Urinary bladder (tissue), 4 donors: ENCODE results near the gene STRC. TPM values are rescaled to one million over a fixed set of nuclear protein-coding genes. Genes with fewer than 3 reads are reported as not detected.
"Not testable (repeated sequence)": the region's sequence is repeated elsewhere in the genome, so short reads cannot be mapped to it uniquely, and the experiment has no call there.

Source experiments
- DNase-seq: peaks from one replicate; pipeline ENCODE4 v3.0.0-alpha.2; 2015; ENCODE audit errors: extremely low spot score
- H3K27ac ChIP-seq: one replicate; pipeline ENCODE4 v1.5.1; 2013; ENCODE audit warnings: low read depth, mild to moderate bottlenecking, moderate library complexity
- H3K36me3 ChIP-seq: one replicate; pipeline ENCODE4 v1.6.1; 2013; ENCODE audit warnings: mild to moderate bottlenecking, moderate library complexity; ENCODE audit not compliant: insufficient read depth
- H3K4me1 ChIP-seq: one replicate; pipeline ENCODE4 v1.6.1; 2013; ENCODE audit warnings: mild to moderate bottlenecking, moderate library complexity; ENCODE audit not compliant: insufficient read depth
- H3K4me3 ChIP-seq: one replicate; pipeline ENCODE4 v1.5.1; 2013; ENCODE audit warnings: low read depth, low read length
- WGBS: extraction: QIAGEN DNeasy Blood & Tissue Kit; methylation state at CpG from one replicate; pipeline ENCODE4 v1.1.7; 2013; 5-methylcytosine and 5-hydroxymethylcytosine counted together
- polyA plus RNA-seq: library from polyadenylated mRNA; stranded (reverse); fragments of 200-250 nt; gene quantifications from one replicate; pipeline ENCODE4 v1.2.3, GENCODE V29; 2013
- total RNA-seq: library from RNA; depleted of rRNA; stranded (reverse); fragments of >200 nt; gene quantifications from one replicate; pipeline ENCODE4 v1.2.3, GENCODE V29; 2014
- donor health status: healthy with polysubstance abuse.
- donor health status: healthy.

Gene STRC
- 0.05 TPM for total RNA-seq
- 0.20 TPM for polyA plus RNA-seq

DNA sequence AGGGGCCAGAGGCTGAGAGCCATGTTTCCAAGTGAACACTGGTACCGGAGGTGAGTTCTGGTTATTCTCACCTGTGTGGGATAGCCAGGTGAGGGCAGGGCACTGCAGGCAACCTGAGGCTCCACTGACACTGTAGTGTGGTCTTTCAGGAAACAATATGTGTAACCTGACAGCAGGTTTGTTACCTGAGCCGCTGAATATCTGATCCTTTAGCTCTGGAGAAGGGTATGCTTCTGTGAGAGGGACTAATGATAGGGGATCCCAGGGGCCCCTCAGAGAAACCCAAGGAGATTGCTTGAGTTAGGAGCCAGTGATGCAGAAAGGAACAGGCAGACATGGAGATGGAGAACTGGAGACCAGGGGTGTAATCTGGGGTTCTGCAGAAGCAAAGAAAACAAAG is at the start of gene STRC:
Gene STRC (minus strand): TSS at position 101 of the 400 bp plus-strand sequence. CDS start 78 bp downstream, at position 23.
- H3K36me3 ChIP-seq, H3K4me1 ChIP-seq, H3K27ac ChIP-seq, DNase-seq, H3K4me3 ChIP-seq: not testable (repeated sequence)
- WGBS, result no CpG with 5 or more reads among the region's 2 CpGs

DNA sequence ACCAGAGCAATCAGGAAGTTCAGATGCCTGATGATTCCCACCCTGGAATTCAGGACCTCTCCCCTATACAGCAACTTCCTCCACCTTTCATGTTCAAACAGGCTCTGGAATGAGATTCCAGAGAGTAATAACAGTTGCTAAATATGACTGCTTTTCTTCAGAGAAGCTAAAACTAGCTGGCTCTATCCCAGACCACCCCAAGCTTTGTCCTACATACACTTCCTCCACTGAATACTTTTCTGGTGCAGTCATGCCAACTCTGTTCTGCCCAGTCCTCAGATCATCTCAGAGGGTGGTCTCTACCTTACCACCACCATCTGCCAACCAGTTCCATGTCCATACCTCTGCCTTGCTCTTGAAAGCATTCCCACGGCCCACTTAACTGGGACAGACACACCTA is 47.6 kb upstream of the STRC start:
- not testable (repeated sequence) for DNase-seq, H3K4me1 ChIP-seq, H3K36me3 ChIP-seq, H3K27ac ChIP-seq, H3K4me3 ChIP-seq
- no CpG with 5 or more reads among the region's 1 CpG for WGBS

DNA sequence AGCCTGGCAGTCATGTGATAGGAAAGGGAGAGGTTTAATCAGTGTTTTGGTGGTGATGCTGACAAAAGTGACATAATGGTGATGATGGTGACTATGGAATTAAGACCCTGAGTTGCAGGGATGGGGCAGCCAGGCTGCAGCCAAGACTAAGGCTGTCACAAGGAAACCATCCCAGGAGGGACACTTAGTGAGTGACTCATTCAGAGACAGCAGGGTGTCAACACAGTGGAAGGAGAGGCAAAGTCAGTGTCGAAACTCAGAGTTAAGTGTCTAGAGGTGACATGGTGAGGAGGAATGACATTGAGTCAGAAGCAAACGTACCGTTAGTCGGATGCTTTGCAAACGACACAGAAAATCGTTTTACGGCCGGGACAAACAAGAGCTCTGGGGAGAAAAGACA is 44.7 kb upstream of the STRC start:
- WGBS, result no CpG with 5 or more reads among the region's 8 CpGs
- H3K4me1 ChIP-seq, DNase-seq, H3K27ac ChIP-seq, H3K4me3 ChIP-seq, H3K36me3 ChIP-seq: not testable (repeated sequence)

DNA sequence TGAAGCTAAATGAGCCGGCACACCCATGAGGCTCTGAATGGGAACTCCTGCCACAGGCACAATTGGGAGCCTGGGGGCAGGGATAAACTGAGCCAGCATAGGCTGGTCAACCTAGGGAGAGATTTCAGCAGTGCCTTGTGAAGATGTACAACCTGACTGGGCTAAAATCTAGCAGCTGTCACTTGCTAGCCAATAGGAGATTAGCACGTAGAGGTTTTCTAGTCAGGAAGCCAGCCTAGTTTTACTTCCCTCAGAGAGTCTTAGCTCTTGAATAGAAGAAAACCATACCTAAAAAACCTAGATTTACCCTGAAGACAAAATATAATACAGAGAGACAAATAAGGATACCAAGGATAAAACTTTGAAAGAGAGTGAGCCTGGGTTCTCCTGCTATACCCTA is 43.7 kb upstream of the STRC start:
- H3K4me3 ChIP-seq, H3K4me1 ChIP-seq, DNase-seq, H3K27ac ChIP-seq, H3K36me3 ChIP-seq: not testable (repeated sequence)
- 100% methylated on average over 1 of the region's 2 CpGs for WGBS

DNA sequence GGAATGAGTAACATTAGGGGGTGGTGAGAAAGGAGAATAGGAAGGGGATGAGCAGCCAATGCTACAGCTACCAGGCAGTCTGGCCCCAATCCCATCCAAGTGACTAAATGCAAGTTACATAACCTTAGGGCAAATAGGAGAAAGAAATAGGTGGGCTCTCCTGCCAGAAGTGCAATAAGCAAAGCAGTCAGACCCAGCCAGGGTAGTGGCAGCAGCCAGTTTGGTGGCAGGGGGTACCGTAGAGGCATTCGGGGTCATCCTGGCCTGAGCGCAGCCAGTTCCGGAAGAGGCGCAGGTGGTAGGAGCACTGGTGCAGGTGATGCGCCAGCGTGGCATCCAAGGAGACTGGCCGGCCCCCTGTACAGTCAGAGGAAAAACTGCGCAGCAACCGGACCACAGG is 41.1 kb upstream of the STRC start:
- not testable (repeated sequence) for H3K36me3 ChIP-seq, H3K4me1 ChIP-seq, H3K4me3 ChIP-seq, H3K27ac ChIP-seq, DNase-seq
- 96% methylated on average over 5 of the region's 10 CpGs for WGBS

DNA sequence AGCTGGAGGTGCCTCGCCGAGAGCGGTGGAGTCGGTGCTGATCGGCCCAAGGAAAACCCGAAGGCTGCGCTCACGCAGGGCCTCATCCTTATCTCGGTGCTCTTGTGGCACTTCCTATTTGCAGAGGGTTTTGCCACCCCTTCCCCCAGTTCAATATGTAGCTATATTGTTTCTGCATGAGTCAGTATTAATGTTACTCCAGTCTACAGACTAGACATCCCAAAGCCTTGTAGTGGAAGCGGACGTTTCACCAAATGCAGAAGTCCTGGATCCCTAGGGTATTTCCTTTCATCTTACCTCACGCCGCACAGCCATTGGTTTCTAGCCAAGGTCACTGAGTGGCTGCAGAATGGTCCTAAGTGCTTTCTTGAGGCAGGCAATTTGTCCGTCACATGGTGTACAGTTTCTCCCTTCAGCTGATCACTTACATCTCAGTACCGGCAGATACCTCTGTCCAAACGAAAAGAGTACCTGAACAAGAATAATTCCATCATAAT is 30.9 kb upstream of the STRC start:
- H3K4me1 ChIP-seq, H3K36me3 ChIP-seq, DNase-seq, H3K4me3 ChIP-seq, H3K27ac ChIP-seq: not testable (repeated sequence)
- WGBS, result 93% methylated on average over 16 of the region's 16 CpGs

DNA sequence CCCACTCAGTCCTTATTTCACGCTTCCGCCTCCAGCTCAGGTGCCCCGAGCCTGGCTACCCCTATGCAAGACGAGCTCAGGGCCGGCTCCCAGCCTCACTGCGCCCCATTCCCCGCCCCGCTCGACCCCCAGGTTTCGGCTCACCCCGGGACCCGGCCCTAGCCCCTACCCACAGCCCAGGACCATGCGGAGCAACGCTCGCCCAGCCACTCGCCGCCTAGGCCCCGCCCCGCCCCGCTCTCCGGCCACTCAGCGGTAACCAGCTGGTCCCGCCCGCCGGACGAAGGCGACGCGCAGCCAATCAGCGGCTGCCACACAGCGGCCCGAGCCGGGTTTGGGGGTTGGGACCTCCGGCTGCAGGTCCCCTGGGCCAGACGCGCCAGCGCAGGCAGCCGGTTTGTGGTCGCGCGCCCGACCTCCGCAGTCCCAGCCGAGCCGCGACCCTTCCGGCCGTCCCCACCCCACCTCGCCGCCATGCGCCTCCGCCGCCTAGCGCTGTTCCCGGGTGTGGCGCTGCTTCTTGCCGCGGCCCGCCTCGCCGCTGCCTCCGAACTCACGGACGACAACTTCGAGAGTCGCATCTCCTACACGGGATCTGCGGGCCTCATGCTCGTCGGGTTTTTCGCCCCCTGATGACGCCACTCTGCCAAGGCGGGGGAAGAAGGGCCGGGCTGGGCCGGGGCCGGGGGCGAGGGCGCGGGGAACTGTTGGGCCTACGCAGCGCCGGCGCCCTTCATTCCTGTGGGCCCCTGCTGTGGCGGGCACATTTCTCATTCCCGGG is 30.2 kb upstream of the STRC start, which contains the start of gene CATSPER2:
Gene CATSPER2 (minus strand): TSS at position 196 of the 781 bp plus-strand sequence. CDS start 783 bp downstream, outside the sequence.
- WGBS, result 74% methylated on average over 85 of the region's 85 CpGs
- H3K36me3 ChIP-seq, result no peaks in the 10 kb centered on the region
- no peak for DNase-seq
- no peaks in the 10 kb centered on the region for H3K4me1 ChIP-seq
- H3K27ac ChIP-seq, result no peak within 1 kb of the TSS
- no peak within 1 kb of the TSS for H3K4me3 ChIP-seq

DNA sequence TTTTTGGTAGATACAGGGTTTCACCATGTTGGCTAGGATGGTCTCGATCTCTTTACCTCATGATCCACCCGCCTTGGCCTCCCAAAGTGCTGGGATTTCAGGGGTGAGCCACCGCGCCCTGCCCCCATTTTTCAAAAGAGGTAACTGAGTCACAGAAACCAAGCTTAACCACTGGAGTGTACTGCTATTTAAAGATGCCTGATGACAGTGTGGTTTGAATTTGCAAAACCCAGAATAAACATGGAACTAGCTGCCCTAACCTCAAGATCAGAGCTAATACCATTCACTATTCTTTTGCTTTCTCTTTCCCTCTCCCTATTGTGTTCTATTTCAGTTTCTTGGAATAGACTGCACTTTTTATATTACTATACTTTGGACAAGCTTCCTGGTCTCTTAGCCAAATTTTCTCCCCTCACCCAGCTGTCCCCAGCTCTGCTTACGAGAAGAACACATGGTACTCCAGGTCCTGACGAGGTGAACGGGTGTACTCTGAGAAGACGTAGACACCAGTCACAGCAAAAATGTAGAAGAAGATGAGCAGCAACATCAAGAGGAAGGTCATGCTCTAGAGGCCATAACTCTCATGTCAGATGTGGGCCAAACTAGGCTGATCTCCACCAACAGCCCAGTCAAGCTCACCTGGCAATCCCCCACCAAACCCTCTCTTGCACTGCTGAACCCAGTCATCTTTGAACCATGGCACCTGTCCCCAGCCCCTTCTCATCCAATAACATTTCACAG is 20.0 kb upstream of the STRC start:
- not testable (repeated sequence) for H3K36me3 ChIP-seq, H3K4me3 ChIP-seq, DNase-seq, H3K27ac ChIP-seq, H3K4me1 ChIP-seq
- 86% methylated on average over 8 of the region's 8 CpGs for WGBS

DNA sequence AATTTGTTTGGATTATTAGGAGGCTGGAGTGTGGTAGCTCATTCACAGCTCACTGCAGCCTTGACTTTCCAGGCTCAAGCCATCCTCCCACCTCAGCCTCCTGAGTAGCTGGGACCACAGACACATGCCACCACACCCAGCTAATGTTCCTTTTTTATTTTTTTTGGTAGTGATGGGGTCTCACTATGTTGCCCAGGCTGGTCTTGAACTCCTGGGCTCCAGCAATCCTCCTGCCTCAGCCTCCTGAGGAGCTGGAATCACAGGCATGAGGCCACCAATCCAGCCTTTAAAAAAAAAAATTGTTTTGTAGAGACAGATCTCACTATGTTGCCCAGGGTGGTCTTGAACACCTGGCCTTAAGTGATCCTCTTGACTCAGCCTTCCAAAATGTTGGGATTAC is 8.3 kb upstream of the STRC start:
- H3K27ac ChIP-seq, H3K36me3 ChIP-seq, H3K4me1 ChIP-seq, DNase-seq, H3K4me3 ChIP-seq: not testable (repeated sequence)

DNA sequence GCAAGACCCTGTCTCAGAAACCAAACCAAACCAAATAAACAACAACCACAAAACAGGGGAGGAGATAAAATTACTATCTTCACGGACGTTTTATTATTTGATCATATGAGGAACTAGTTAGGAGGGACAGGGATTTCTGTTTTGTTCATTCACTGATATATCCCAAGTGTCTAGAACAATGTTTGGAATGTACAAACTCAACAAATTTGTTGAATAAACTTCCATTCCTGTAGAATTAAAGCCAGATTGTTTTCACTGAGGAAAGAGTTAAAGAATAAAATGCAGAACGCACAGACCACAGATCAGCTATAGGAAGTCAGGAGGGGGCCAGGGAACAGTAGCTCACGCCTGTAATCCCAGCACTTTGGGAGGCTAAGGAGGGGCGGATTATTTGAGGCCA is 6.5 kb upstream of the STRC start:
- no peak overlapping the region for H3K4me3 ChIP-seq
- H3K36me3 ChIP-seq, result no peaks in the 10 kb centered on the region
- no peak for DNase-seq
- 12% methylated on average over 5 of the region's 5 CpGs for WGBS
- no peak overlapping the region for H3K27ac ChIP-seq
- no peaks in the 10 kb centered on the region for H3K4me1 ChIP-seq

DNA sequence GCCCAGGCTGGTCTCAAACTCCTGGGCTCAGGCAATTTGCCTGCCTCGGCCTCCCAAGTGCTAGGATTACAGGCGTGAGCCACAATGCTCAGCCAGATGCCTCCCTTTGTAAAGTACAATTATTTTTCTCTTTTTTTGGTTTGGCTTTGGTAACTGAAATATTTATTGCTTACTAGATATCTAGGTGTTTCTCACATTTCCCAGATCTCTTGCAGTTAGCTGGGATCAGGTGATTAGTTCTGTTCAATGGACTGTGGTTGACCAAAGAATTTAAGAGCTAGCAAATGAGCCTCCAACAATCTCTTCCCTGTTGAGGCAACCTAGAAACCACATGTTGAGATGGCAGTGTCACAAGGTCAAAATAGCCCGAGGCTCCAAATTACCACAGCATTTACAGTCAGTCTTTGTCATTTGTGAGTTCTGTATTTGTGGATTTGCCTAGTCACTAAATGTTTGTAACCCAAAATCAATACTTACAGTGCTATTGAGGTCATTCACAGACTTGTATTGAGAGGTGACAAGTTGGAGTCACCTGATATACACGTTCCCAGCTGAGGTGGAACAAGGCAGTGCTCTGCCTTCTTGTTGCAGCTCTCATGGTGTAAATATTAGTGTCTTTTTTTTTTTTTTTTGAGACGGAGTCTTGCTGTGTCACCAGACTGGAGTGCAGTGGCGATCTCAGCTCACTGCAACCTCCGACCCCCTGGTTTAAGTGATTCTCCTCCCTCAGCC is 3.6 kb upstream of the STRC start:
- DNase-seq, result not testable (repeated sequence)
- 57% methylated on average over 5 of the region's 7 CpGs for WGBS

DNA sequence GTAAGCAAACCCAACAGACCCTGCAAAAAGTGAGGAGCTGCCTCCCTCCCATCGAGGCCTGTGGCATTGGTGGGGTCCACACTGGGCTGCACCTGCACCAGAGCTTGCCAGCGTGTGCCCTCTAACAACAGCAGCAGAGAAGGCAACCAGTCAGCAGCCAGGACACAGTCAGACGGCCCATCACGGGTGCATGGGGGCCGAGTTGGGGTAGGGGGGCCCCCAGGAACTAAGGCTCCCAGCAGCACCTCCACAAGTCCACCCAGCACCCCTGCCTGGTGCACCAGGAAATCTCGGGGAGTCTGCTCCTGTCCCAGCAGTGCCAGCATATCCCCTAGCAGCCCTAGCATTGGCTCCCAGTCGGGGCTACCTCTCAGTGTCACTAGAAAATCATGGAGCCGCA is 850 bp downstream of the STRC start:
- not testable (repeated sequence) for H3K36me3 ChIP-seq, H3K4me1 ChIP-seq, H3K27ac ChIP-seq, DNase-seq, H3K4me3 ChIP-seq
- WGBS, result 66% methylated on average over 3 of the region's 8 CpGs

More for the DNA sequence above, 3.6 kb upstream of the STRC start:
- H3K27ac ChIP-seq, H3K4me3 ChIP-seq, H3K4me1 ChIP-seq, H3K36me3 ChIP-seq: not testable (repeated sequence)

DNA sequence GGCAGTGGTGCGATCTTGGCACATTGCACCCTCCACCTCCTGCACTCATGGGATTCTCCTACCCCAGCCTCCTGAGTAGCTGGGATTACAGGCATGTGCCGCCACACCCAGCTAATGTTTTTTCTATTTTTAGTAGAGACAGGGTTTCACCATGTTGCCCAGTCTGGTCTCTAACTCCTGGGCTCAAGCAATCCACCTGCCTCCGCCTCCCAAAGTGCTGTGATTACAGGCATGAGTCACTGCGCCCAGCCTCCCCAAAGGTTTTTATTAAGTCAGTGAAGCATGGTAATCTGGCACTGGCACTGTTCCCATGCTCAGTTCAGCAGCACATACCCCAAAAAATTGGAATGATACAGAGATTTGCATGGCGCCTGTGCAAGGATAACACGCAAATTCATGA is 16.4 kb downstream of the STRC start:
- H3K4me3 ChIP-seq, DNase-seq, H3K27ac ChIP-seq, H3K4me1 ChIP-seq, H3K36me3 ChIP-seq: not testable (repeated sequence)
- WGBS, result 85% methylated on average over 6 of the region's 6 CpGs
